Fibroblast of the aortic adventitia (primary cell): ENCODE data around the gene CFAP298. TPM values are rescaled to one million over a fixed set of nuclear protein-coding genes. Genes with fewer than 3 reads are reported as not detected.

Source experiments
- DNase-seq: peaks from one replicate; pipeline ENCODE4 v3.0.0-alpha.2; 2010; ENCODE audit warnings: low read depth
- H3K4me3 ChIP-seq: 2 replicates; pipeline ENCODE4 v1.5.1; 2011; ENCODE audit warnings: low read depth, mild to moderate bottlenecking, control low read depth, low read length, moderate library complexity
- total RNA-seq: library from RNA; depleted of rRNA; stranded (reverse); fragments of >200 nt; gene quantifications from 2 replicates; pipeline ENCODE4 v1.2.3, GENCODE V29; 2012; ENCODE audit warnings: low replicate concordance
- TF ChIP-seq, protein P1 (sequence below): IDR thresholded peaks from 2 replicates; pipeline ENCODE4 v1.5.1; 2011; ENCODE audit warnings: mild to moderate bottlenecking, low read length, control low read depth, inconsistent platforms; ENCODE audit not compliant: insufficient read depth

The CFAP298 gene
- total RNA-seq, 1 donor = 17.9 TPM

GRCh38 chr21:32597205-32597604, 15.0 kb downstream of the CFAP298 start:
- H3K4me3 ChIP-seq = no peak overlapping the region
- TF ChIP-seq, protein P1, sequence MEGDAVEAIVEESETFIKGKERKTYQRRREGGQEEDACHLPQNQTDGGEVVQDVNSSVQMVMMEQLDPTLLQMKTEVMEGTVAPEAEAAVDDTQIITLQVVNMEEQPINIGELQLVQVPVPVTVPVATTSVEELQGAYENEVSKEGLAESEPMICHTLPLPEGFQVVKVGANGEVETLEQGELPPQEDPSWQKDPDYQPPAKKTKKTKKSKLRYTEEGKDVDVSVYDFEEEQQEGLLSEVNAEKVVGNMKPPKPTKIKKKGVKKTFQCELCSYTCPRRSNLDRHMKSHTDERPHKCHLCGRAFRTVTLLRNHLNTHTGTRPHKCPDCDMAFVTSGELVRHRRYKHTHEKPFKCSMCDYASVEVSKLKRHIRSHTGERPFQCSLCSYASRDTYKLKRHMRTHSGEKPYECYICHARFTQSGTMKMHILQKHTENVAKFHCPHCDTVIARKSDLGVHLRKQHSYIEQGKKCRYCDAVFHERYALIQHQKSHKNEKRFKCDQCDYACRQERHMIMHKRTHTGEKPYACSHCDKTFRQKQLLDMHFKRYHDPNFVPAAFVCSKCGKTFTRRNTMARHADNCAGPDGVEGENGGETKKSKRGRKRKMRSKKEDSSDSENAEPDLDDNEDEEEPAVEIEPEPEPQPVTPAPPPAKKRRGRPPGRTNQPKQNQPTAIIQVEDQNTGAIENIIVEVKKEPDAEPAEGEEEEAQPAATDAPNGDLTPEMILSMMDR = no peak
- DNase-seq = peak; percentile 83

- TF ChIP-seq, protein P1 = no peak
- no peak for DNase-seq
- H3K4me3 ChIP-seq = no peak overlapping the region
Measured at GRCh38 chr21:32595431-32595830, 16.7 kb downstream of the CFAP298 start.

- TF ChIP-seq, protein P1 = no peak
- no peak for DNase-seq
- H3K4me3 ChIP-seq = no peak overlapping the region
Measured at GRCh38 chr21:32593690-32594089, 18.5 kb downstream of the CFAP298 start.

- H3K4me3 ChIP-seq = no peak overlapping the region
- no peak for DNase-seq
- TF ChIP-seq, protein P1 = no peak
Measured at GRCh38 chr21:32592929-32593502, 19.2 kb downstream of the CFAP298 start.

DNA sequence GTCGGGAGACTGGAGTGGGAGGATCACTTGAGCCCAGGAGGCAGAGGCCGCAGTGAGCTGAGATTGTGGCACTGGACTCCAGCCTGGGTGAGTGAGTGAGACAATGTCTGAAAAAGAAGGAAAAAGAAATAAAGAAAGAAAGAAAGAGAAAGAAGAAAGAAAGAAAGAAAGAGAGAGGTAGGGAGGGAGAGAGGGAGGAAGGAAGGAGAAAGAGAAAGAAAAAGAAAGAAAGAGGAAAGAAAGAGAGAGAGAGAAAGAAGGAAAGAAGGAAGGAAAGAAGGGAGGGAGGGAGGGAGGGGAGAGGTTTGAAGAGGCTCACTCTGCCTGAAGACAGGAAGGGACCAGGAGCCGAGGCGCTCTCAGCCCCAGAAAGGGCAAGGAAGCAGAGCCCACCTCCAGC, 22.0 kb downstream of the CFAP298 start:
- H3K4me3 ChIP-seq = no peak overlapping the region
- TF ChIP-seq, protein P1 = no peak
- DNase-seq = no peak

DNA sequence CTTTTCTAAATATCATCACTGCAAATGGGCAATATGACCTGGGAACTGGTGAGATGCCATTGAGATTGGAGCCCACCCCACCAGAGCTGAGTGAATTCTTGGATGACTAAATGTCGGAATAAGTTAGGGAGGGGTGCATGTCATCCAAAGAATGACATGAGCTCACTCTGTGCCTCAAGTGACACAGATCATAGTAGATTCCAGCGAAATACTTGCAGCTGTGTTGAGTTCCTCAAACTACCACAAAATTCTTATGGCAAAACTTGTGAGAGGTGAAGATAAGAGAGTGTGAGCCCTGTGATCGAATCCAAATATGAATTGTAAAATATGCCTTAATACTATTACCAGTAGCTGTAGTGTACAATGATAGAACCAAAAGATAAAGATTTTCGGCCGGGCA, 24.5 kb downstream of the CFAP298 start:
- H3K4me3 ChIP-seq = no peak overlapping the region
- TF ChIP-seq, protein P1 = no peak
- DNase-seq = no peak

DNA sequence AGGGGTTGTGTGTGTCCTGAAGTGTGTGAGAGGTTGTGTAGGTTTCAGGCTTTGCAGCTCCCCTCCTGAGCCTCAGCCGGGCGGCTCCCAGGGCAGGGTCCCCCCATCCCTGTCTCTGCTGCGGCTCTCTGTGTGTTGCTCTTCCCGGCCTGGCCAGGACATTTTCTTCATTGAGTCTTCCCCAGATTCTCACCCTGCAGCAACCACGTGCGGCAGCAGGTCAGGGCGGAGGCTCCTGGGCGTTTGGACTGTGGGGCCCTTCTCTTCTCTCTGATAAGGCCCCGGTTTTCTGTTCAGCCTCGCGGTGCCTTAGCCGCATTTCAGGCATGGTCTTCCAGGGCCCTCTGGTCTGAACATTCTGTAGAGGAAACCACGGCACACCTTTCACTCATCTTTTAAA, 25.1 kb downstream of the CFAP298 start:
- TF ChIP-seq, protein P1 = no peak
- H3K4me3 ChIP-seq = no peak overlapping the region
- no peak for DNase-seq
